ENCODE measurements around the gene CXCR3. TPM values are rescaled to one million over a fixed set of nuclear protein-coding genes. Genes with fewer than 3 reads are reported as not detected.
"Not testable (repeated sequence)": the region's sequence is repeated elsewhere in the genome, so short reads cannot be mapped to it uniquely, and the experiment has no call there.

CXCR3 gene
- total RNA-seq = 1 to 10 TPM; 2.1 to 3.9 TPM

GRCh38 chrX:71618303-71618721 is at the start of gene CXCR3:
Gene CXCR3 (minus strand): TSS chrX:71618511. CDS start chrX:71618449, 62 bp downstream.
- H3K4me1 ChIP-seq = peaks cover 4% of the 10 kb centered on the region
- no peak for TF ChIP-seq CTCF (IDR thresholded peaks at IDR 0.05)
- peak within 1 kb of the TSS; percentile 3 for H3K4me3 ChIP-seq
- H3K27me3 ChIP-seq = no peaks in the 10 kb centered on the region
- no peak for DNase-seq
- intact Hi-C loops (cut with DNase I) = loop anchor here (5.0 kb wide), 1 partner anchor 34 kb away; no protein-coding TSS in a partner anchor
- H3K9me3 ChIP-seq = no peaks in the 10 kb centered on the region
- H3K9ac ChIP-seq (ENCODE audit: low read depth in 2 of 2, low read length in 2 of 2) = peak within 1 kb of the TSS; percentile 30 to 74
- H3K27ac ChIP-seq = peak within 1 kb of the TSS; percentile 73
- H3K36me3 ChIP-seq = no peaks in the 10 kb centered on the region

- Histone ChIP-seq H3K9ac (ENCODE audit: low read depth in 2 of 2, low read length in 2 of 2) (no peak within 1 kb of the TSS), H3K27ac (no peak within 1 kb of the TSS), H3K27me3 (no peaks in the 10 kb centered on the region), H3K4me3 (no peak within 1 kb of the TSS), H3K4me1 (no peaks in the 10 kb centered on the region), H3K9me3 (no peaks in the 10 kb centered on the region), H3K36me3 (no peaks in the 10 kb centered on the region)
- no peak for TF ChIP-seq CTCF (IDR thresholded peaks at IDR 0.05)
- intact Hi-C loops (cut with DNase I) = no loop called here
- no peak for DNase-seq
Measured at GRCh38 chrX:71667328-71668247, 49.3 kb upstream of the CXCR3 start, which contains the start of gene LOC101059915. Gene LOC101059915 (plus strand): TSS chrX:71667546.

GRCh38 chrX:71666240-71667223 is 48.2 kb upstream of the CXCR3 start:
- intact Hi-C loops (cut with DNase I) = no loop called here
- Histone ChIP-seq H3K27me3 (no peaks in the 10 kb centered on the region), H3K36me3 (no peaks in the 10 kb centered on the region), H3K9ac (ENCODE audit: low read depth in 2 of 2, low read length in 2 of 2) (no peak overlapping the region), H3K9me3 (no peaks in the 10 kb centered on the region), H3K4me1 (no peaks in the 10 kb centered on the region), H3K4me3 (no peak overlapping the region), H3K27ac (no peak overlapping the region)
- DNase-seq = no peak
- no peak for TF ChIP-seq CTCF (IDR thresholded peaks at IDR 0.05)

- Histone ChIP-seq H3K4me1 (no peaks in the 10 kb centered on the region), H3K36me3 (no peaks in the 10 kb centered on the region), H3K4me3 (no peak overlapping the region), H3K27me3 (no peaks in the 10 kb centered on the region), H3K9ac (ENCODE audit: low read depth in 2 of 2, low read length in 2 of 2) (no peak overlapping the region), H3K27ac (no peak overlapping the region), H3K9me3 (no peaks in the 10 kb centered on the region)
- no peak for DNase-seq
- no peak for TF ChIP-seq CTCF (IDR thresholded peaks at IDR 0.05)
- intact Hi-C loops (cut with DNase I) = no loop called here
Measured at GRCh38 chrX:71665747-71666146, 47.4 kb upstream of the CXCR3 start.

- DNase-seq = no peak
Measured at GRCh38 chrX:71664889-71665491, 46.7 kb upstream of the CXCR3 start.

GRCh38 chrX:71664202-71664601 is 45.9 kb upstream of the CXCR3 start:
- H3K9me3 ChIP-seq; H3K36me3 ChIP-seq; H3K27me3 ChIP-seq; H3K4me3 ChIP-seq; H3K9ac ChIP-seq (ENCODE audit: low read depth in 2 of 2, low read length in 2 of 2); intact Hi-C loops (cut with DNase I); H3K4me1 ChIP-seq; DNase-seq; H3K27ac ChIP-seq: not testable (repeated sequence)

More at GRCh38 chrX:71664889-71665491, 46.7 kb upstream of the CXCR3 start:
- H3K27ac ChIP-seq = no peak overlapping the region
- no peak overlapping the region for H3K9ac ChIP-seq (ENCODE audit: low read depth in 2 of 2, low read length in 2 of 2)
- no peaks in the 10 kb centered on the region for H3K36me3 ChIP-seq
- H3K27me3 ChIP-seq = no peaks in the 10 kb centered on the region
- TF ChIP-seq CTCF (IDR thresholded peaks at IDR 0.05) = no peak
- H3K4me3 ChIP-seq = no peak overlapping the region
- no peaks in the 10 kb centered on the region for H3K9me3 ChIP-seq
- intact Hi-C loops (cut with DNase I) = no loop called here
- H3K4me1 ChIP-seq = no peaks in the 10 kb centered on the region

GRCh38 chrX:71663238-71663637 is 44.9 kb upstream of the CXCR3 start:
- DNase-seq = peak; percentile 3
- intact Hi-C loops (cut with DNase I); H3K4me3 ChIP-seq; H3K27me3 ChIP-seq; H3K9ac ChIP-seq (ENCODE audit: low read depth in 2 of 2, low read length in 2 of 2); H3K36me3 ChIP-seq; H3K9me3 ChIP-seq; H3K27ac ChIP-seq; H3K4me1 ChIP-seq: not testable (repeated sequence)
